Activated naive CD4-positive, alpha-beta T cell treated with anti-CD3 and anti-CD28 coated beads, Interleukin-2, amount 50 U/mL, for 16 hours (primary cell): ENCODE data around the gene SLC49A3.
"Not testable (repeated sequence)": the region's sequence is repeated elsewhere in the genome, so short reads cannot be mapped to it uniquely, and the experiment has no call there.

ENCODE experiments used
- DNase-seq: peaks from one replicate; pipeline ENCODE4 v3.0.0-alpha.2; 2020

Gene SLC49A3

DNA sequence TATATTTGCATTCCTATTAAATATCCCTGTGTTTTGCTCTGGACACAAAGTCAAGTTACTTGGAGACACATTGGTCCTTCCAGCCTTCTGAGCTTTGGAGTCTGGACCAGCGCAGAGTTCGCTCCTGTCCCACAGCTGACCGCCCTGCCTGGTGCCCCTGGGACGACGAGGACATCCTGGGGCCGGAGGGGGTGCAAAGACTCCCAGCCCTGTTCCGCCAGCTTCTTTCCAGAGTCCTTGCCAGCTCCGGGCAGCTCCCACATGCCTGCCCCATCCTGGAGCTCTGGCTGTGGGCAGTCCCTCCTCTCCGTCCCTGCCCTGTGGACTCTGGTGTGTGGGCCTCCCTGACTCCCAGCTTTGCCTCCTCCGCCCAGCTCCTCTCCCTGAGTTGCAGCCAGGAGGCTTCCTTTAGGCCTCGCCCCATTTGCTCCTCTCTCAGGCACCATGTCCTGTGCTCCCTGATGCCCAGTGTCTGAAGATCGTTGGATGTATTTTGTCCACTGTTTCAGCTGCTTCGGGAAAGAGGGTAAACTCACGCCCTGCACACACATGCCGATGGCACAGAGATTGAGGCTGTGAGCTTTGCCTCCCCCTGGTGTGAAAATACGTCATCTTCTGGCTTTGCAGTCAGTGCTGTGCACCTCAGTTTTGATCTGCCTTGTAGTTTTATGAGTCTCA lies 11.8 kb upstream of the SLC49A3 start:
- no peak for DNase-seq

DNA sequence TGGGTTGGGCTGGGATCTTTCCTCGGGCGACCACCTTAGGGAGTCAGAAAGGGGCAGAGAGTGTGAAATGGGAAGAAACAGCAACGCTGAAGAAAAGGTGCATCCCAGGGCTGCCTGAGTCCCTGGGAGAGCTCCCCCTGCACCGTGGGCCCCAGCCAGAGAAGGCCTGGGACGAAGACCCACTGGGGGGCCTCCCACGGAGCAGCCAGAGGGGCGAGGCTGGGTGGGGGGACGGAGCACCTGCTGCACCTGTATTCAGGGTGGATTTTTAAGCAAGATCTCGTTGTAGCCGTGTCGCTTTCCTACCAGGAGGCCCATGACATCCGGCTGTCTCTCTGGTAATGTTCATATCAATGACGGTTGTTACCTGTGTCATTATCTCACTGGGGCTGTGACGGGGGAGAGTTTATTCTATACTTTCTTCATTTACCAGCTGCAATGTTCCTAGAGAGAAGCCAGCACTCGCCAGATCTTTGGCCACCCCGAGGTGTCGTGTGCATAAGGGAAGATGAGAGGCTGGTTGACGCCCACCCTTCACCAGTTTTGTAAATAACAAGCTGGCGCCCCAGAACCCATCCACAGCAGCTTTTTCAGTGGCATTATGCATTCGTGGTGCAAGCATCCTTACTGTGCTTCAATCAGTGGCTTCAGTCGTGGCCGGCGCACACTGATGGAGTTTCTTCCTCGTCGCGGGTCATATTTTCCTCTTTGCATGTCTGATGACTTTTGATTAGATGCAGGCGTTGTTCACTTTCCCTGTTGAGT lies 11.0 kb upstream of the SLC49A3 start:
- DNase-seq, result no peak

DNA sequence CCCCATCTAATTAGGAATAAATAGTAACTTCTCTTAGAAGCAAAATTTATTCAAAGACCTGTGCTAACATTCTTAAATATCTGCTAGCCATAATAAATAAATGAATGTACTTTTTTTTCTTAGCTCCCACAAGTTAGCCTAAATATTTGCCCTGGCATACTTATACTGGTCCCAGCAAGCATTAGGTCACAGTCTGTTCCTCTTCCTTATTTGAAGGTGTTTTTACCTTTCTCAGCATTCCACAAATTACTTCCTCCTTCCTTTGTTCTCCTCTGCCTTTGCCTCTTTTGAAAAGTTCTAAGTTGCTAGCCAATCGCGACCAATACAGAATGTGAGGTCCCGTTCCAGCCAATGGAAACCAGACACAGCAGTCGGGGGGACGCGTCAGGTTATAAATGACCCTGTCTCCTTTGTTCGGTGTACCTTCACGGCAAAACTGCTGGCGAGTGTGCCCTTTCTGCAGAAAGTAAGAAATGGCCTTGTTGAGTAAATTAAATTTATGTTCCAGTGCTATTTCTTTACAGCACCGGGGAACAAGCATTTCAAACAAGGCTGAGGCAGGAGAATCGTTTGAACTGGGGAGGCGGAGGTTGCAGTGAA lies 5.5 kb upstream of the SLC49A3 start:
- DNase-seq, result not testable (repeated sequence)

DNA sequence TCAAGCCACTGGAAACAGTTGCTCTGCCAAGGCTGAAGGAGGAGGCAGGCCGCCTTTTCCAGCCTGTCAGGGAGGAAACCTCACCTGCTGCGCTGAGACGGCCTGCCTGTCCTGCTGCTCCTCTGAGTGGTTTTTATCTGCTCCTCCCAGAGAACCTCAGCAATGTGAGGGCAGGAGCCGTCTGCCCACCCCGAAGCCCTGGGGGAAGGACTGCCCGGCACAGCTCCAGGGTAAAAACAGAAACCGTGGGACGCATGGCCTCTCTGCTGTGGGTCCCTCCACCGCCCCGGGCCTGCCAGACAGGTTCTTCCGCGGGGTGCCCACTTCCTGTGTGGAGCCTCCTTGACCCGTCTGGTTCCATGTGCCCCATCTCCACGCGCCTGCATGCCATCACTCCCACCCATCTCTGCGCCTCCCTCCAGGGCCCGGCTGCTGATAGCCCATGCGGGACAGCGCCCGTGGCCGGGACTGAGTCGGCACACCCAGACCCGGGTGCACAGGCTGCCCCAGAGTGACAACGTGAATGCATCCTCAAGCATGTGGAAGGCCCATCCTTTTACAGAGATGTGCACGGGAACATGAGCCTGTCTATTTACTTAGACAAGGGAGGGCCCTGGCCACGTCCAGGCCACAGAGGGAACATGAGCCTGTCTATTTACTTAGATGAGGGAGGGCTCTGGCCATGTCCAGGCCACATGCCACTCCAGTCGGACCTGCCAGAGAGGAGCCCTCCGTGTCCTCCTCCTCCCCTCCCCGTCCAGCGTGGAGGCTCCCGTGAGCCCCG lies 4.0 kb upstream of the SLC49A3 start:
- no peak for DNase-seq

DNA sequence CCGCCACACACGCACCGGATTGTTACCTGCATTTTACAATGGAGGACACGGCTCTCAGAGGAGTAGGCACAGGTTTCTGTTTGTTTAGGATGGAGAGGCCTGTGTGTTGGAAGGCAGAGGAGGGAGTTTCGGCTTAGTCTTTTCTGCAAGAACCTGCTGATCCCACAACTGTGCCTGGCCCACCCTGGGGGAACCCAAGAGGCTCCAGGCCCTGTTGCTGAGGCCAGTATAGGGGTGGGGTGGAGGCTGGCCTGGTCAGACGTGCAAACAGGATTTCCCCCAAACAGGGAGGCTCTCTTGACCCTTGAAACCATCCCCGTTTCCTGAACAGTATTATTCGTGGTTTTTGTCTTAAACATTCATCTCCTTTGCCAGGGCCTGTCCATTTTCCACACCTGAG lies 772 bp upstream of the SLC49A3 start:
- DNase-seq, result no peak

DNA sequence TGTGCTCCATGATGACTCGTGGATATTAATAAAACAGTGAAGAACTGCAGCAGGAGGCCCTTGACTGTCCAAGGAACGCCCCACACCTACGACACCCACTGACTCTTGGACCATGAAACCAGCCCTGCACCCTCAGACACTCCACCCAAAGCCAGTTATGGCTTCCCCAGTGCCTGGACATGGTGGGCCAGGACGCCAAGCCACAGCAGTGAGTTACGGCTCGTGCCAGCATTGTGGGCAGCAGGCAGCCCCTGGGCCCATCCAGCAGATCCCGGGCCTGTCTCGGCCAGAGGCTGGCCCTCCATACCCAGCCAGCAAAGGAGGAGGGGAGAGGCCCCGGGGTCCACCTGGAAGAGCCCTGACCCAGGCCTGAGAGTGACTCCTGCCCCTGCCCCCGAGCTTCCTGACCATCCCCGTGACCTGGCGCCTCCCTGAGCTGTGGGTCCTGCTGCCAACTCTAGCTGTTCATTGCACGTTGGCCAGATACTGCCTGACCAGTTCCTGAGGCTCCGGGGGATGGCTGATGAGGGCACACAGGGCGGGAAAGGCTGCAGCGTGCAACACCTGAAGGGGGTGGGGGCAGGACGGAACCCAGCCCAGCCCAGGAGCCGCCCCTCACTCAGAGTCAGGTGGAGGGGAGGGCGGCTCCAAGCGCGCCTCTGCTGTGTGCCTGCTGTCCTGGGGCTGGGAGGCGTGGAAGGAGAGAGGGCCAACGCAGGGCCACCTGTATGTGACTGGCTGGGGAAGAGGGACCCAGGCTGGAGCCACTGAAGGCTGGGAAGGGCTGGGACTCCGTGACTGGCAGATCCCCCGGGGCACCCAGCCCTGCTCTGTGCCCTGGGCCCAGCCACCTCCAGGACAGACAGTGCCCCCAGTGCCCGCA lies 739 bp downstream of the SLC49A3 start:
- no peak for DNase-seq

DNA sequence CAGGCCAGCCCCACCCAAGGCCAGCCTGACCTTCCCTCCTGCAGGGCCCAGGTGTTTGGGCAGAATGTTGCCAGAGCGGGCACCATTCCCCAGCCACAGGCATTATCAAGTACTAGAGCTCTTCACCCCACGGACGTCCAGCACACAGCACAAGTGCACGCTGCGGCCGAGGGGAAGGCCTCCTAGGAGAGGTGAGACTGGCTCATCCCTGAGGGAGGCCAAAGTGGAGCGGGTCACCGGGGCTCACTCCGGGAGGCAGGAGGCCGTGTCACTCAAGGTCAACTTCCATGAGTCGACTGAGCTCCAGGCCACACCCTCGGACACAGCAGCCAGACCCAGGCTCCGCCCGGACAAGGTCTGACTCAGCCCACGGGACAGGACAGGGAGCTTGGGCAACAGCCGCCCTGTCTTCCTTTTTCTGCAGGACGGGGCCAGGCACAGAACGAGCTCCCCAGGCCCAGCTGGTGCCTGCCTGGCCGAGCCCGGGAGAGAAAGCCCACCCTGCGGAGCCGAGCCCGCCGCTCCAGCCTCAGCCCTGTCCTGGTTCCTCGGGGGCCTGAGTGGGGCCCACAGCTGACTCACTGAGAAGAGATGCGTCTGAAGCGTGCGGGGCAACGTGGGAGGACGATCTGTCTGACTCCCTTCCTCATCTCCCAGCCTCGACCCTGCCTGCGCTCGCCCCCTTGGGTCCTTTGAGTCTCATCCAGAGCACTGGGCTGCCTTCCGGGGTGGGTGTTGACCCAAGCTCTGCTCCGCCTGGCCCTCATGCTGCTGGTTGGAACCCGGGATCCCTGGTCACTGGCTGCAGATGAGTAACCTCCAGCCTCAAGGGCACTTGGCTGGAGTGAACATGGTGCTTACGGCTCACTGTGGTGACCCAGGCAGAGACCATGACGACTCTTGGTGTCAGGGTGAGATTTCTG lies 1.6 kb downstream of the SLC49A3 start:
- DNase-seq, result no peak

DNA sequence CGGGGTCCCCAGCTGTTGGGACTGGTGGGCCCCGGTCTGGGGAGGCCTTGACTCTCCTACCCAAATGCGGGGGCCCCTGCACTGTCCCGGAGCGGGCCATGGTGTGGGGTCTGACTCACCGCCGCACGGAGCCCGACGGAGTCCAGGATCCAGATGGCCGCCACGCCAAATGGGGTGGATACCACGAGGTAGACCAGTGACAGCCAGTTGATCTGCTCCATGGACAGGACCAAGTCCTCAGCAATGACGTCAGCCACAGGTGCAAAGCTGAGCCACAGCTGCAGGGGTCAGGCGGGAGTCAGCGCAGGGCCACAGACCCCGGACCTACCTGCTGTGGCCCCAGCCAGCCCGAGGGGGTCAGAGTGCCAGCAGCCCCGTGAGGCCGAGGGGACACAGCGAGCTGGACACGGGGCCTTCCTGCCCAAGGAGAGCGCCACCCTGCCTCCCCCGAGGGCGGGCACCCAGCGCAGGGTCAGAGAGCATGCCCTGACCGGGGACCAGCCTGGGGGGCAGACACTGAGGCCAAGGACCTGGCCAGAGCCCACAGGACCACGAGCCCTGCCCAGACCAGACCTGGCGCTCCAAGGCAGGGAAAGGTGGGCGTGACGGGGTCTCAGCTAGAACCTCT lies 2.4 kb downstream of the SLC49A3 start:
- DNase-seq, result peak; percentile 7

DNA sequence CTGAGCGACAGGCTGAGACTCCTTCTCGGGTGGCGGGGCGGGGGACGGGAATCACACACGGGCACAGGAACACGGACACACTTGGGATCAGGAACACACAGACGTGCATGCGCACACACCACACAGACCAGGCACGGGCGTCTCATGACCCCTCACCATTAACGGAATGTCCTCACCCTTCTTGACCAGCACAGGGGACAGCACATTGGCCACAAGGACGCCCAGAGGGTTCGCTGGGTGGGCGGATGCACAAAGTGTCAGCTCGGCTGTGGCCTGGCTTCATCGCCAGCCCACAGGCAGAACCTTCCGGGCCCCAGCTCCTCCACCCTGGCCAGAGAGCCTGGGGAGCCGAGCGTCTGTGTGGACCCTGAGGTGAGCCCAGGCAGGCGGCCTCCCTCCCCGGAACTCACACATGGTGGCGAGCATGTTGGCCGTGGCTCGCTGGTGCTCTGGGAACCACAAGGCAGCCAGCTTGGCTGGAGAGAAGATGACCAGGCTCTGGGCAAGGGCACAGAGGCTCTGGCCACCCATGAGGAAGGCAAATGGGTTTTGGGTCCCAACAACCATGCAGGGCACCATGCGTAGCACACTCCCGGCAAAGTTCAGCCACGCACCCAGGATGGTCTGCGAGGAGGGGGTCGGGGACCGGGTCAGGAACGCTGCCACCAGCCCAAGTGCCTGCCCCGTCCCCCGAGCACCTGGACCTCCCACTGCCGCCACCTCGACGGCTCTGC lies 3.1 kb downstream of the SLC49A3 start:
- peak; percentile 8 for DNase-seq

DNA sequence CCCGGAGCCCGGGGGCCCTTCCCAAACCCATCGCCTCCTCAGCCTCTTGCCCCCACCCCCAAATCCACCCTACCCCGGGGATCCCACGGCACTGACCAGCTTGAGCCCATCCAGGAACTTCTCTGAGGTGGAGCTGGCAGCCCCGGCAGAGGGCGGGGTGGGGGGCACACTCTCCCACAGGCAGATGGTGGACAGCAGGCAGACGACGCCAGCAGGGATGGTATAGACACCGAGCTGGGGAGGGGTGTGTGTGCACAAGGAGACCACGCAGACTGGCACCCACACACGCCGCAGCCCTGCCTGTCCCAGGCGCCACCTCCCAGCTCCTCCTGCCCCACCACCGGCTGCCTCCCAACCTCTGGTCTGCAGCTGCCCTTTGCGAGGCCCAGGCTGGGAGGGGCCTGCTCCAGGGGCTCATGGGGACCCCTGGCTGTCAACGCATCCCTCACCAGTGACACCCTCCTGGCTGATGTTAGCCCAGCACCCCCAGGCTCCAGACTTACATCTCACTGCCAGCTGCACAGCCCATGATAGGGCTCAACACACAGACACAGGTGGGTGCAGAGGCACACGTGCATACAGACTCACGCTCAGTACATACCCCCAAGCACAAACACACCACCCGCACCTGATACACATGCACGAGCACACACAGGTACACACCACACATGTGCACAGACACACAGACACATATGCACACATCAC lies 4.2 kb downstream of the SLC49A3 start:
- DNase-seq, result peak; percentile 10

DNA sequence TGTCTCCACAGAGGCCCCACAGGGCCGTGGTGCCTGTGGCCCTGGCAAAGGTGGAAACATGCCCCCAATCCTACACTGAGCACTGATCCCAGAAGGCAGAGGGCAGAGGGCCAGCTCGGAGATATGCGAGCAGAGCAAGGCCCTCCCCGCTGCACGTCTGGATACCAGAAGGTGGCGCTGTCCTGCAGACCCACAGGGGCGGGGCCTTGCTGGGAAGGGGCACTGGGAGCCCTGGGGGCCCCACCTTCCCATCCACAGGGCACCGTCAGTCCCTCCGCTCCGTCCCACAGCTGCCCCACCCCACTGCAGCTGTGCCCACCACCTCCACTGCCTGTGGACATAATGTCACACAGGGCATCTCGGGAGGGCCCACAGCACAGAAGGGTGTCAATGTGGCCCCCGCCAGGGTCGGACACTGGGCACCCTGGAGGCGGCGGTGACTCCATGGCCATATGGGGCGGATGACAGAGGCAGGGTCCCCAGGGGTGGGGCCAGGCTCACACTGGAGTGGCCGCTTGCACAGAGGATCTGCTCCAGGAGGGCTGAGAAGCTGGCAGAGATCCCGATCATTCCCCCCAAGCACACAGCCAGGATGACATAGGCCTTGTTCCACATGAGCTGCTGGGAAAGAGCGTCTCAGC lies 4.8 kb downstream of the SLC49A3 start:
- peak; percentile 25 for DNase-seq

DNA sequence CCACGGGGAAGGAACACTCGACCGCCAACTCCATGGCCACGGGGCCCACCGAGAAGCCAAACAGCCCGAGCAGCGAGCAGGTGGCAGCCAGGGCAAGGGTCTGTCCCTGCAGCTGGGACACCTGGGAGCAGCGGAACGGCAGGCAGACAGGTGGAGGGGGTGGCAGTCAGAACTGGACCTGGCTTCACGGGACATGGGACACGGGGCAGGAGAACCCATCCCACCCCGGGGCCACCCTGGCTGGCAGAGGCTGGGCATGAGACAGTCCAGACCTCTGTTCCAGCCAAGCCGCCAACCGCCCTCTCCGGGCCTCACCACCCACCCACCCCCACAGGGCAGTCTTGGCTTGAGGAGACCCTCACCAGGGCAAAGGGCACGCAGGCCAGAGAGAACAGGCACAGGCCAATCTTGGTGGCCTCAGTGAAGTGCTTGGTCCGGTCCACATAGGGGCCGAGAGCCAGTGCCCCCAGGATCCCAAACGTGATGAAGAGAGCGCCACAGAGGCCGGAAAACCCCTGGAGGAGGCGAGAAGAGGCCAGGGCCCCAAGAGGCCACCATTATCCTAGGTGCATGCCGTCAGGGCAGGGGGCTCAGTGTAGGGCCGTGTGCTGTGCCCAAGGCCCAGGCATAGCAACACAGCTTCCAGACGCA lies 5.6 kb downstream of the SLC49A3 start:
- peak; percentile 5 for DNase-seq

DNA sequence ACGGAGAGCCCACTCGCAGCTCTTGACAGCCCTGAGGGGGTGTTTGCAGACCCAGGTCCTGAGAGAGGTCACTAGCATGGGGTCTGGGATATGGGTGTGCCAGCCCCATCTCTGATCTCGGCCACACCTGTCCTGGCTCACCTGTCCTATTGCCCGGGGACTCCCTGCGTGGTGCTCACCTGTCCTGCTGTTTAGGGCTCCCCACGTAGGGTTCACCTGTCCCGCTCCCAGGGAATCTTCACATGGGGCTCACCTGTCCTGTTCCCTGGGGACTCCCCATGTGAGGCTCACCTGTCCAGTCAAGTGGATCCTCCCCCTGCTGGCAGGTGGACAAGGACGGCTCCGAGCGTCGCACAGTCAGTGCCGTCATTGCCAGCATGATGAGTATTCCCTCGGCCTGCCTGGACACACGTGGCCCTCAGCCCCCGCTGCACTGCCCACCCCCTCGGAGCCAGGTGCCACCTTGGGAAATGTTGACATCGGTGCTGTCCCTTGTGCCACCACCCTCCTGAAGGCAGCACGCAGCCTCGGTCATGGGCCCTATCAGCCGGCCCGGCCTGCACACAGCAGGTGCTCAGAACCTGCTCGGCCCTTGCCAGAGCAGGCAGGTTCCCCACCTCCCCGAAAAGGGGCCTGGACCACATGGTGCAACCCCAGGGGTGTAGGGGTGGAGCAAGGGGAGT lies 6.3 kb downstream of the SLC49A3 start:
- DNase-seq, result peak; percentile 11

DNA sequence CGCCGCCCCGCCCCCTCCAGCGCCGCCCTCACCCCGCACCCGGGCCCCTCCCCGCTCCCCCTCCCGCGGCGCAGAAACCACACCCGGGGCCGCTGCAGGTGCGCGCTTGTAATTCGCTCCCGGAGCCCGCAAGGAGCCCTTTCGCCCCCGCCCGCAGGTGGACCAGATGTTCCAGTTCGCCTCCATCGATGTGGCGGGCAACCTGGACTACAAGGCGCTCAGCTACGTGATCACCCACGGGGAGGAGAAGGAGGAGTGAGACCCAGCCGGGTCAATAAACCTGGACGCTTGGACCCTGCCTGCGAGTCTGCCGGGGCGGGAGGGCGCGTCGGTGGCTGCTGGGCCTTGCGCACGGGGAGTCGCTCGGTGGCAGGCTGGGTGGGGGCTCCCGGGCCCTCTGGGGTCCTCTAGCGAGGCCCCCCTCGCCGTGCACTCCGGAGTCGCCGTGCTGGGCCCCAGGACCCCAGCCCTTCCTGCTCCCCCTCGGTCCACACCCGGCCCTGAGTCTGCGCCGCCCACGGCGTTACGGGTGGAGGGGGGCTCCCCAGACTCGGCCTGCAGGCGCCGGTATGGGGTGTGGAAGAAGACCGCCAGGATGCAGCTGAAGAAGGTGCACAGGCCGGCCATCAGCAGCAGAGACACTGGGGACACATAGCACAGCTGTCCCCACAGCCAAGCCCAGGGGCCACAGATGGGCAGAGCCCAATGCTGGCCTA lies 7.1 kb downstream of the SLC49A3 start:
- peak; percentile 41 for DNase-seq

DNA sequence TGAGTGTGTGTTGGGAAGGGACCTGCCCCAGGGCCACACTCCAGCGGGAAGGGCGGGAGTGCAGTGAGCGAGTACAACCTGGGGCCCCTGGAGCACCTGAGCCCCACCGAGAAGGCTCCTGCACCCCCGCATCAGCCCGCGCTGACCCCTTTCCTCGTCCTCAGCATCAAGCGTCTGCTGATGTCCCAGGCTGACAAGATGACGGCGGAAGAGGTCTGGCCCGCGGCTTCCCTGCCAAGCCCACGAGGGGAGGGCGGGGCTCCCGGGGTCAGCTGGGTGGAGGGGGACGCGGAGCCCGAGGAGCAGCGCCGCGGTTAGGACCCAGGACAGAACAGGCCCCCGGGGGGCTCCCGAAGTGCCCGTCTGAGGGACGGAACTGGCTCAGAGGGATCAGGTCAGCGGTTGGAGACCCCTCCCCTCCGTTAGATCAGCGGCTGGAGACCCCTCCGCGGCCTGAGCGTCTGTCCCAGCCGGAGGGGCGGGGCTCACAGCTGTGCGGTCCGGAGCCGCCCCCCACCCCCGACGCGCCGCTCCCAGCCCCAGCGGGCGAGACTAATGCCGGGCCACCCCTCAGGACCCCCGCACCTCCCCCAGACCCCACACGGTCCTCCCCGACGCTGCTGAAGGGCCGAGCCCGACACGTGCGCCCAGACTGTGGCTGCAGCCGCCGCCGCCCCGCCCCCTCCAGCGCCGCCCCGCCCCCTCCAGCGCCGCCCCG lies 7.9 kb downstream of the SLC49A3 start:
- DNase-seq, result peak; percentile 43

DNA sequence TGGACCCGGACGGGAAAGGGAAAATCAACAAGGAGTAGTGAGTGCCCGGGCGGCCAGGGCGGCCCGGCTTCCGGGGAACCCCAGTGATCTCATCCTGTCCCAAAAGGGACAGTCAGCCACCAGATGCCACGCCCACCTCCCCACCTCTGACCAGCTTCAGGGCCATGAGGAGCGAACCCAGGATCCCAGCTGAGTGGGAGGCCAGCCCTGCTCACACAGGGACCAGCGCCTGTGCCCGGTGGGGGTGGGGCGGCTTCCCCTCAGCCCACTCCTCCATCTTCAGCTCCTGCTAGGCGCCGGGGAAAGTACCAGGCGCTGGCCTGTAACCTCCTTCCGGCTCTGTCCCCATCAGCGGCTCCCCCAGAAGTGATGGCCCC lies 8.4 kb downstream of the SLC49A3 start:
- no peak for DNase-seq
